HUDEP-2 (cell line): ENCODE results near the gene KRT13.

Experiments used
- DNase-seq, 76 experiments: peaks; one replicate each; lab custom pipeline; 2025; ENCODE audit not compliant: unreplicated experiment in 76 of 76; lab: John Stamatoyannopoulos, UW

KRT13 gene

DNA sequence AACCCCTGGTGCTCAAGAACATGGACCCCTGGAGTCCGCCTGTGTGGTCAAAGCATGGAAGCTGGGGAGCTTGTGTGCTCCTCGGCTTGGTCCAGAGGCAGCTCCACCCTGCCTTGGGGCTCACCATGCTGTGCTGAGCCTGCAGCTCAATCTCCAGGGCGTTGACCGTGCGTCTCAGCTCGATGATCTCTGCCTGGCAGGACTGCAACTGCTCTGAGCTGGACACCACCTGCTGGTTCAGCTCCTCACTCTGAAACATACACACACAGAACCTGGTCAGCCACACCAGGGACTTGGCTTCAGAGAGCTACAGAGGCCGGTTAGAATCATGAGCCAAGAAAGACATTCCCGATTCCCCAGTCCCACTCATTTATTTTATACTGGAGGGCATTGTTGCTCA lies 27.2 kb downstream of the KRT13 start:
- DNase-seq, result no peak

DNA sequence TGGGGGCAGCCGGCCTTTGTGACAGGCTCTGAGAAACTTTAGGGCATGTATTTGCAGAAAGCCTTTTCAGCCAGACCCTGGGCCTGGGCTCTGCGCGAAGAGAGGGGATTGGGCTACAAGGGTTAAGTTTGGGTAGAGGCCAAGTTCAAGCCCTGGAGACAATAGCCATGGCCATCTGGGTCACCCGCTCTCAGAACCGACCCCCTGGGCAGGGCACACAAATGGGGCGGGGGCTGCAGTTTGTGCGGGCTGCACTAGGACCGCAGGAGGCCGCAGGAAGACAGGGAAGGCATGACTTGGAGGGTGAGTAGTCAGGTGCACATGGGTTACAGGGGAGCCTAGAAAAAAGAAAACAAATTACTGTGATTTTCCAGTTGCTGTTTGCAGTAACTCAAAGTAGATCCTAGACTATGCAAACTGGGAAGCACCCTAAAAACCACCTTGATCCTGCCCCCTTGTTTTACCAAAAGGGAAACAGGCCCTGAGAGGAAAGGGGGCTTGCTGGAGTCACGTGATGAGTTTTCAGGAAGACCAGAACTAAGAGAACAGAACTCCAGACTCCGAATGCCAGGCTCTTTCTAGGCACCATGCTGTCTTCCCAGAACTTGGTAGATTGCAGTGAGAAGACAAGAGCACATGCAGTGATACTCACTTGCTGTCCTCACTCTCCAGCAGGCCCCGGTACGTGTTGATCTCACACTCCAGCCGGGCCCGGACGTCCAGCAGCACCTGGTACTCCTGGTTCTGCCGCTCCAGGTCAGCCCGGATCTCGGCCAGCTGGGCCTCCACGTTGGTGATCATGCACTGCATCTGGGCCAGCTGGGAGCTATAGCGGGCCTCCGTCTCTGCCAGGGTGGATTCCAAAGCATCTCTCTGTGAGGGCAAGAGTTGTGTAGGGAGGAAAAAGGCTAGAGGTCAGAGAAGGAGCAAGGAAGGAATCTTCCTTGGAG lies 28.3 kb downstream of the KRT13 start:
- no peak for DNase-seq

DNA sequence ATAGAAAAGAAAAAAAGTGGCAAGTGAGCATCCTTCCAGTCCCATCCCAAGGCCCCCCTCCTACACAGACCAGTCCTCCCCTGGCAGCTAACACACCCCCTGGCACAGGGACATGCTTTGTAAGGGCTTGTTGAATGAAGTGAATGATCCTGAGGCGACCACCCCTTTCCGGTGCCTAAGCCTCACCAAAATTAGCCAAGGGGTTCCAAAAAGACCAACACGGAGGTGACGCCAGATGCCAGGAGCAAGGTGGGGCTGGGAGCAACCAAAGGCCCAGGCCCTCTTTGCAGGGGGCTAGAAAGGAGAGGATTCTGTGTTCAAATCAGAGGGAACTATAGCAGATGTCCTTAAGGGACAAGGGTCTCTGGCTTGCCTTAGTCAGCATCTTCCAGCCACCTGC lies 30.0 kb downstream of the KRT13 start:
- no peak for DNase-seq

DNA sequence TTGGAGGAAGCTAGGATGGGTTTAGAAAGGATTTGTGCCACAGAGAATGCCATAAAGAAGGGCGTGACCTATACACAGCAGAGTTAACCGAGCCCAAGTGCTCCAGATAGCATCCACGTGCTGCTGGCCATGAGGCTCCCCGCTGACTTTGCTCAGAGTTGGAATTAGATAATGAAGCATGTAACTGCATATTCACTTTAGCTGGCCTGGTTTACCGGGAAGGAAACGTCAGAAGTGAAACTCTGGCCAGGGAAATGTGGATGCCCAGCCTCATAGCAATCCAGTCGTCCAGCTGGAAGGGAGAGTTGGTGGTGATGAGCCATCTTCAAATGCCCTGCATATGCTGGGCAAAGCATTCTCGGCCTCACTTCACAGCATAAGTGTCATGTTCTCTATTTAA lies 30.5 kb downstream of the KRT13 start:
- DNase-seq, result peak in 1 of 76 experiments; percentile 9

DNA sequence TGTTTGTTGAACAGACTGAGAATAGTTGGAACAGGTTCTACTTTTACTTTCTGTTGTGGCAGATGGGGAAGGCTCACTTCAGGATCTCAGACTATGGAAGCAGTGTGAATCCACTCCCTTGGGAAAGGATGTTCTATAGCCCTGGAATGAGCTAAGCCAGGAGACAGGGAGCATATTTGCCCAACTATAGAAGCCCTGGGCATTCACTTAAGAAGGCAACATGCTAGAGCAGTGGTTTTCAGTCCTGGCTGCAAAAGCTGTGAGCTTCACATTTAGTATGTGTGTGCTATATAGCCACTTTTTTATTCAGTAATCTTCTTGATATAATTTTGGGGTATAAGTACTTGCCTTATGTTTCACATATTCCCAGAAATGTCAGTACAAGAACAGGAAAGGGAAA lies 37.1 kb downstream of the KRT13 start:
- no peak for DNase-seq

DNA sequence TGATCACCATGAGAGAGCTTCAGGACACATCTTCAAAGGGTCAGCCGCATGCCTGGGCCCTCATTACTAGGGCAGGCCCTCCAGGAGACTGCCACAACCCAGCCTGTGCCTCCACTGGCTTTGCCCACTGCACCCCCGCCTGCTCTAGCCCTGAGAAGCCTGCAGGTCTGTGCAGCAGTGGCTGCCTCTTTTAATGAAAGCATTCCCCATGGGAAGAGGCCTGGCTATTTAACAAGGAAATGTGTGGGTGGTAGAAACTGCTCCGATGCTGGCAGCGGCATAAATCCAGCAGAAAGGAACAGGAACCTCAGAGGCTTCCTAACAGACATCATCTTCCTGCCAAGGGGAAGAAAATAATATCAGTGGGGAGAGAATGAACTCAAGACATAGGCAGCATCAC lies 37.9 kb downstream of the KRT13 start:
- no peak for DNase-seq

DNA sequence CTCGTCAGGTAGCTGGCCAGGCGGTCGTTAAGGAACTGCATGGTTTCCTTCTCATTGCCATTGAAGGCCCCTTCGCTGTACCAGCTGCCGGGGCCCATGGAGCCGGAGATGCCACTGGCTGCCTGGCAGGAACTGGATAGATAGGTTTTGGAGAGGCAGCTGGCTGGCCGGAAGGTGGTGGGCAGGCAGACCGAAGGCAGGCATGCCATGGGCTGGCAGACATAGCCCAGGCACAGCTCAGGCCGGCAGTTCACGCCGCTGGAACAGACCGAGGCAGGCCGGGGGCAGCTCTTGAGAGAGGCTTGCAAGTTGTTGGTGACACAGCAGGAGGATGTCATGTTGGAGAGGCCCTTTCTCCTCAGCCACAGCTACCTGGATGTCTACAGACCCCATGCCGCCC lies 38.4 kb downstream of the KRT13 start, which contains the start of gene KRT32:
Gene KRT32 (minus strand): TSS at position 399 of the 400 bp plus-strand sequence. CDS start 61 bp downstream, at position 338.
- DNase-seq, result no peak

DNA sequence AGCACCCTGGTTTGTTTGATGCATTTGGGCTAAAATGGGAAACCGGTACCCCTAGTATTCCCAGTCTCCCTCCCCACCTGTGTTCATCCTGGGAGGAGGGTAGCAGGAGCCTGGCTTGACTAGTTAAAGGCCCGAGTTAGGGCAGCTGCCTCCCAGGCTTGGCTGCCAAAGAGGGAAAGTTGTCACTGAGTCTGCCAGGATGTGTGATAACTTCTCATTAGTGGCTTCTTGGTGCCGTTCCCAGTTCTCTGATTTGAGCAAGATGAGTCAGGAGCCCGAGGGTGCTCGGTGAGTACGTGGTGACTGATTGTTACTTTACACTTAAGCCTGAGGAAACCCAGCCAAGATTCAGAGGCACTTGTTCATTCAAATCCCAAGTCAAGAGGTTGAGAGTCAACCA lies 40.7 kb downstream of the KRT13 start:
- DNase-seq, result peak in 6 of 76 experiments; percentile 3 to 60 (median 14)

DNA sequence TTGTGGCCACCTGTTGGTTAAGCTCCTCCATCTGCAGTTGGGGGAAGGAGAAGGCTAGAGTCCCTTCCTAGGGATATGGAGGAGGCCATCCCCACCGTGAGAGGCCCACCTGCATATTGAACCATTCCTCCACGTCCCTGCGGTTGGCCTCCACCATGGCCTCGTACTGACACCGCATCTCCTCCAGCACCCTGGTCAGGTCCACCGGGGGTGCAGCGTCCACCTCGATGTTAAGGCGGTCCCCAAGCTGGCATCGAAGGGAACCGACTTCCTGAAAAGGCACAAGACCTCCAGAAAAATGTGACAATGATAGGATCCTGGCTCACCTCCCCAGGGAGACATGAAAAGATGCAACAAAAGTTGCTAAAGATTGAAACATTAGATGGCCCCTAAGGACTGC lies 41.2 kb downstream of the KRT13 start:
- no peak for DNase-seq

DNA sequence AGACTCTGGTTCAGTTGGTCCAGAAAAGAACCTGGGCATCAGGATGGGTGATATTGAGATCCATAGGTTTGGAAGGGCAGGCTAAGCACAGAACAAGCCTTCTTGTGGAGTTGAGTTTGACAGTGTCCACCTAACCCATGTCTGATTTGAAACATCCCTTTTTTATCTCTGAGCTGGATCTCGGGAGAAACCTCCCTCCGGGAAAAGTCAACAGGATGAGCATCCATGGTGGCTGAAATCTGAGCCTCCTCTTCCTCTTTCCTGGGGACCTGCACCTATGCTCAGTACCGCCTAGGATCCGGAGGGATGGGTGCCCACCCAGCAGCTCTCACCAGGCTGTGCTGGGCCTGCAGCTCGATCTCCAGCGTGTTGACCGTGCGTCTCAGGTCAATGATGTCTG lies 41.7 kb downstream of the KRT13 start:
- no peak for DNase-seq

DNA sequence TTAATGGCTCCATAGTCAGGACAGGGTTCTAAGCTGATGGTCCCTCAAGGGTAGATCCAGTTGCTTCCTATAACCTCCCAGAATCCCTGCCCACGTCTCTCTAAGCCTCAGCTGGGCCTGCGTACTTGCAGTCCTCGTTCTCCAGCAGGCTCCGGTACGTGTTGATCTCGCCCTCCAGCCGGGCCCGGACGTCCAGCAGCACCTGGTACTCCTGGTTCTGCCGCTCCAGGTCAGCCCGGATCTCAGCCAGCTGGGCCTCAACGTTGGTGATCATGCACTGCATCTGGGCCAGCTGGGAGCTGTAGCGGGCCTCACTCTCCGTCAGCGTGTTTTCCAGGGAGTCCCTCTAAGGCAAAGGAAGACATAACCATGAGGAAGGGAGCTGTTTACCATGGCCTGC lies 42.7 kb downstream of the KRT13 start:
- no peak for DNase-seq

DNA sequence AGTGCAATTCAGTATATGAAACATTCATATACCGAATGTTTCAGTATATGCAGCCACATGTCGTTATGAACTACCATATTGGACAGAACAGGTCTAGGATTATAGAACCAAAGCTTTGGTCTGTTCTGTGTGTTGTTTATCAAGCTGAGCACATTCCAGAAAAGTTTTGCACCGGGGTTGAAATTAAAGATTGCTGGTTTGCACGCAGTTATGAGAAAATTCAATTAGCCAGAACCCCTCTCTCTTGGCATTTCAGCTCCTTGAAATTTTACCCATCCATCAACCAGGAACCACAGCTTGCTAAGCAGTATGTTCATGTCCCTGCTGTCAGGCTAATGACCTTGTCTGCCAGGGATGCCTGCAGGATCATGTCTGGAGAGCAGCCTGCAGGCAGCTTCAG lies 47.7 kb downstream of the KRT13 start:
- no peak for DNase-seq

DNA sequence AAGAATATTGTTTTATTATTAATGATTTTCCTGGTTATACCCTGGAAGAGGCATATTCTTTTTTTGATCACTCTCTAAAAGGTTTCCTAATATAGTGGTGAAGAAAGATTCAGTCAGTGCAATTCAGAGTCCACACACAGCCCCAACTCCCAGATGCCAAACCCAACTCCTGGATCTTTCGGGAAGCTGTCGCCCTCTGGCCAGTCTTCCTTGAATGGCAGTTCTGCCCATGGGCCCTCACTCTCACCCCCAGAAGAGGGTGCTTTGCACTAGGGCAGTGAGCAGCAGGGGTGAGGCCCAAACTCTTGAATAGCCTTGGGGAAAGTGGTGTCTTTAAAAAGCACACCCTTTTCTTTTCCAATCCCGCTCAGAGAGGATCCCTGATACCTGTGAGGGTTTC lies 49.2 kb downstream of the KRT13 start:
- DNase-seq, result no peak

DNA sequence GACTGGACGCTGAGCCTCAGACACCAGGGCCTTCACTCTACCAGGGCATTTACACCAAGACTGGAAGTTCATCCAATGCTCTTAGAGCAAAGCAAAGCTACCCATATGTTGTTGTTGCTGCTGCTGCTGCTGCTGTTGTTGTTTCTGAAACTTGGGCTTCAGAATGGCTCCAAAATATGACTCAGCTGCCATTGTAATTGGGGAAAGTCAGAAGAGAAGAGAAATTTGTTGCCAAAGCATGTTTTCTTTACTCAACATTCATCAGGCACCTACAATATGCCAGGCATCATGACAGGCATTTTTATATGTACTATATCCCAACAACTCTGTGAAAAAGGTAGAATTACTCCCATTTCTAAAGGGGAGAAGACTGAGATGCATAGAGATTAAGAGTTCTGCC lies 50.2 kb downstream of the KRT13 start:
- no peak for DNase-seq

DNA sequence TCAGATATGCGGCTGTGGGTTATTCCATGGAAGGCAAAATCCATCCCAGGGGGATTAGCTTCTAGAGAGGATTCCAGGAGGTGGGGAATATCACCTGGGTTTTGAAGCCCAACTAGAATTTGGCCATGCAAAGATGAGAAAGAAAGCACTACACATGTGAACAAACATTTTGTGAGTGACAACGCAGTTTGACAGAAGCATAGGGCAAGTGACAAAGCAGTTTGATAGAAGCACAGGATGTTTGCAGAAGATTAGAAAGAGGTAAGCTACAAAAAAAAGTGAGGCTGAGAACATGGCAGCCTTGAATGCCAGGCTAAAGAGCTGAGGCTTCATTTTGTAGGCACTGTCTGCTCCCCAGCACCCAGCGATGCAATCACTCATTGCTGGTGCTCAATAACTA lies 52.3 kb downstream of the KRT13 start:
- no peak for DNase-seq

DNA sequence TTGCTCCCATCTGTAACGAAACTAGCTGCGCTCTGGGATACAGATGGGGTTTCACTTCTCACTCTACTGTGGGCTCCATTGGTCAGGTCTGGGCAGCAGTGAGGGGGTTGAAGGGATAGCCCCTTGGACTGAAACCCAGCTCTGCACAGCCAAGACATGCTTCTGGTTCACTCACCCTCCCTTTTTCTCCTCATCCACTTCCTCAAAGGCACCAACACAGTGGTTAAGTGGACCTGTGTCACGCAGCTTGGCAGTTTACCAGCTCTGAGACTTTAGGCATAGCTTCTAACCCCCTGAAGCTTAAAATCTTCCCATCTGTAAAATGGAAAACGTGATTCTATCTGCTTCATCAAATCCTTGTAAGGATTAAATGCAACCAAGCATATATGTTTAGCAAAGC lies 53.1 kb downstream of the KRT13 start:
- DNase-seq, result no peak

DNA sequence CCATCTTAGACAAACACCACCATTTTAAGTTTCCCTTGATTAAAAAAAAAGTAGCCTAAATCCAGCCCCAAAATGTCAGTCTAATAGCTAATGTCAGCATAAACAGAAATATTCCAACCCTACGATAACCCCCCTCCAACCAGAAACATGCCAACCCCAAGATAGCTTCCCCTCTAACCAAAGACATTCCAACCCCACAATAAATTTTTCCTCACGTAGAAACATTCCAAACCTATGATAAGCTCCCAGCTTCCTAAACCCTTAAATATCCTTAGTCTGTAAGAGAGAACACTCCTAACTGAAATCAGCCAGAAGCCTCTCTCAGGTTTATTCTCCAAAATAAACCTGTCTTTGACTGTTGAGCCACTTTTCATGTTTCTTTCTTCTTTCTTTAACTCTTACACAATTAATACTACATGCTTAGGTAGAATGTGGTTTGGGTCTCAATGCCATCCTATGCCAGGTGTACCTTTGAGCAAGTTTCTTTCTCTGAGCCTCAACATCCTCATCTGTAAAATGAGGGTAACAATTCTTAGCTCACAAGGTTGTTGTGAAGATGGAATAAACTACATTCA lies 54.2 kb downstream of the KRT13 start:
- no peak for DNase-seq
